GM18499 (cell line): ENCODE measurements around the gene ARHGAP19.

ENCODE experiments used
- ATAC-seq: cut with Tn5 transposase; IDR thresholded peaks from one replicate; pipeline ENCODE4 v1.9.1; 2021; ENCODE audit warnings: moderate number of reproducible peaks; ENCODE audit not compliant: insufficient read depth, unreplicated experiment

The ARHGAP19 gene

GRCh38 chr10:97234400-97234799 lies 58.0 kb downstream of the ARHGAP19 start:
- ATAC-seq: no peak

DNA sequence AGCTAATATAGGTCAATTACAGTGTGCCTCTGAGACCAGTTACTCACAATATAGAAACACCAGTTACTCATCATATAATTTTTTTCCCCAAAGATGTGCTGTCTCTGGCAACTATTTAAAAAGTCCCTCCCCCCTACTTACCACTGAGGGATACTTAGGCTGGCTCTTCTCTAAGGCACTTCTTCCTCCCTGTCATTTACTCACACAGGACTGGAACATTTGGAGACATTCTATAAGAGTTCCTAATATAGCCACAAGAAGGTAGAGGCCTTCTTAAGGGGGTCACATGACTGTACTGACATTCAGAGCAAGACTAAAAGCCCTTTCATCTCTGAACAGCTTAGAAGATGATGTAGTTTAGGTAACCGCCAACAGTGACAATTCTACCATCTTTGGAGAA lies 62.3 kb downstream of the ARHGAP19 start:
- ATAC-seq: no peak

DNA sequence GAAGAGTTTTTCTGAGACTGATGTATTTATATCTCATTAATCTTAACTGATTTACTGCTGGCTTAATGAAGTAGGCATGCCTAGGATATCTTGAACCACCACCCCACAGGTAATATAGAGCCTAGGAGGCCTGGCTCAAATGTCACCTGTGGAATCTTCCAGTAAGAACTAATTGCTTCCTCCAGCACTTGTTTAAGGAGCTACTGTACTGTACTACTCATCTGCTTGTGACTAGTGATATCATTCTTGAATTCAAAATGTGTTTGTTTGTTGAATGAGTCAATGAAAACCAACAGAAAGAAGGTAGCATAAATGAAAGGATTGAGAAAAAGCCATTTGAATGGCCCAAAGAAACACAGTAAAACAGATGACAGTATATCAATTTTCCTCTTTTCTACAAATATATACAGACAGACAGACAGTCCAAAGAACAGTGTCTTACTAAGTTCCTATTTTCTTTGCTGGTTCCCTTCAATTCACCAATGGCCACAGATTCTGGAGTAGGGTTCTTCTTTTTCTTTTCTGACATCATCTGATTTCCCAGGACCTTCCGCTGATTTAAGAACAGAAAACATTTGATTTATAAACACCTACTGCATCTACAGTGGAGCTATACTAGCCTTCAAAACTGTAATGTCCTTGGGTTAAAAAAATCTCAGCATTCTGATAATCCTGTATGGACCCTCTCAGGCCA lies 63.0 kb downstream of the ARHGAP19 start:
- no peak for ATAC-seq

DNA sequence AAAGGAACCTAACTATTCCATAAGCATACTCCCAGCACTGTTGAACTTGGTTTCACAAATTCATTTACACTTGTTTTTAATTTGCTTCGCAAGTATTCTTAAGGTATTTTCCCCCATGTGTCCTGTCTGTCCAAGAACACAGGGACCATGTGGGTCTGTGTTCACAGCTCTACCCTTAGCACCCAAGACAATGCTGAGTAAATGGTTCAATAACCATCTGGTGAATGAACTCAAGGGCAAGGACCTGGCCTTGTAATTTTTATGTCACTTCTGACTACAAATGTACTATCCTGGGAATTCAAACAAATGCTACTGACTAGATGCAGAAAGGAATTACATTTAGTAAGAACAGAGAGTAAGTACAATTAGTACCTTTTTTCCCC lies 63.7 kb downstream of the ARHGAP19 start:
- no peak for ATAC-seq

GRCh38 chr10:97228130-97228774 lies 64.2 kb downstream of the ARHGAP19 start:
- no peak for ATAC-seq

DNA sequence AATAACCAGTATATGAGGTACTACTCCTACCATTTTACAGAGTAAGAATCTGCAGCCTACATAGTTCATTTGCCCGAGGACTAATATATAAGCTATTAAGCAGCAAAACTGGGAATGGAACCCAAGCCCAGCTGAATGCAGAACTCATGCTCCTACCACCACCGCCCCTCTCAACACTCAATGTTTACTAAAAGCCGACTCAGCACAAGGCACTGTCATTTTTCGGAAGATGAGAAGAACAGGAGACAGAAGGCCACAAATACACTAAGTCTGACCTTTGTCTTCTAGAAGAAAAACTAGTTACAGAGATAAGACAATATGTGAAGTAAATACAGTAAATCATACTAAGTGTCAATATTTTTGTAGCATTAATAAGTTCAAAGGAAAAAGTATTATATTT lies 66.0 kb downstream of the ARHGAP19 start:
- ATAC-seq: no peak

DNA sequence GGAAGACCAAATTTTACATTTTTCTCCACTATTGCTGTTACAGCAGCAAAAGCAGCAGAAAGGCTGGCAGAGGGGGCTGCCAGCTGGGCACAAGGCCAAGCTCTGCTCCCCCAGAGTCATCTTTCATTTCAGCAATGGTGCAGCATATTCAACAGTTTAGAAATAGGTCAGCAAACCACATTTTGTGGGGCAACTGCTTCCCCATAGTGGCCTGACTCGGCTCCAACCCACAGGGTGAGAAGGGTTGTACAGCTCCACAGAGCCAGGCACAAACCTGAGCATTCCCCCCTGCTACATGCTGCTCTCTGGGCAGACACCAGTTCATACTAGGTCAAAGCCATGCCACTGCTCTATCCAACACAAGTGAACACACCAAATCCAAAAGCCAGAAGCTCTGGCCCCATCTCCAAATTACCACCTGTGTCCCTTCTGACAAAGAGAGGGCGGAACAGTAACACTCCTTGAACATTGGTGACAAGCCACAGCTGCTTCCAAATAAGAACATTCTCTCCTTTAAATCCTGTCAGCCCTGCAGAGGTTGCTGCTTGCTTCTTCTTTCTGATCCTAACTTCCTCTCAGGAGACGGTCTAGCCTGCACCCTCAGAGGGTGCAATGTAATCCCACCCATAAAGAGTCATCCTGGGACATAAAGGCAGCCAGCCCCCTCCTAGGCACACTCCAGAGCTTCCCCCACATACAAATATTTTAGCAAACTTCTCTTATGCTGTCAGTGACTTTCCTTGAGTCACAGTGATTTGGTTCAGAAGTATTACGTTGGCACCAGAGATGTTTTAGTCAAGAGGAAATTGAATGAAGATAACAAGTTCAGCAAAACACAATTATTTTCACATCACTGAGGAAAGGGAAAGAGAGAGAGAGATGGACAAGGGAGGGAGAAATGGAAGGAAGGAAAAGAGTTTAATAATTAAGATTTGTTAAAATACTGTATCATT lies 67.7 kb downstream of the ARHGAP19 start:
- no peak for ATAC-seq

DNA sequence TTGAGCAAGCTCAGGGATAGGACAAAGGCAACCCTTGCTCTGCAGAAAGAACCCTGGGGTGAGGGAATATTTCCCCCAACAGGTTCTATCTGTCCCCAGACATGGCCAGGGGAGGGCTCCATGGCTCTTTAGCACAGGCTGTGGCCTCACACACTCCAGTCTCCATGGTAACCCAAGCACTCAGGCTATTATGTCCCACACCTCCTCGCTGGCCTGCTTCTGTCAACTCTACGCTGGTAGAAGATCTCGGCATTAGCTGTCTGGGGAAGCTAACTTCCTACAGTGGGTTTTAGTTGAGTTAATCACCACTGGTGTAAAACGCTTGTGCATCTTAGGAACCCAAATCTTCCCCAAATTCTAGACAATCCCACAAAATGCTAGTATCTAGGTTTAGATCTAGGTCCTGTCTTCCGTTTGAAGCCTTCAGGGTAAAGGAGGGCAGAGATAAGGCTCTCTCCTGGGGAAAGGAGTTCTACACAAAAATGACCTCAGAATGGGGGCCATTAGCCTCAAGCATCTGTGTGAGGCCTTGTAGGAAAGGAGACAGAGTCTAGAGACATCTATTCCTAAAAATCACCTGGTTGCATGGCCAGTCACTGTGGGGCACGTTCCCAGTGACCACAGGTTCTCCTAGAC lies 70.0 kb downstream of the ARHGAP19 start:
- no peak for ATAC-seq

GRCh38 chr10:97220355-97220754 lies 72.1 kb downstream of the ARHGAP19 start:
- ATAC-seq: no peak

DNA sequence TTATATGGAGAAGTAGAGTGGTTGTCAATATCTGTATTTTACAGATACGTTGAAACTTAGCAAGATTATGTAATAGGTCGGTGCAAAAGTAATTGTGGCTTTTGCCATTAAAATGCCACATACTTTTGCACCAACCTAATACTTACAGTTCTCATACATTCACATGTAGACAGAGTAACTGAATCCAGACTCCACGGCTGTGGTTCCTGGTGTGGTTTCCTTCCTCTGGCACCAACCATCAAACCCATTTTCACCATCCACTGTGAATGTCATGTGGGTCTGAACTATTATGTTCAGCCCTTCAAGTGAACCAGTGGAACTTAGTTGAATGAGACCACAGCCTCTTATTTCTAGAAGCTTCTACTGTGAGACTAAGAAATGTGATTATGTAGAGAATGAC lies 75.1 kb downstream of the ARHGAP19 start:
- ATAC-seq: no peak

- ATAC-seq: no peak
These were observed 76.7 kb downstream of the ARHGAP19 start for GRCh38 chr10:97215619-97216260.

DNA sequence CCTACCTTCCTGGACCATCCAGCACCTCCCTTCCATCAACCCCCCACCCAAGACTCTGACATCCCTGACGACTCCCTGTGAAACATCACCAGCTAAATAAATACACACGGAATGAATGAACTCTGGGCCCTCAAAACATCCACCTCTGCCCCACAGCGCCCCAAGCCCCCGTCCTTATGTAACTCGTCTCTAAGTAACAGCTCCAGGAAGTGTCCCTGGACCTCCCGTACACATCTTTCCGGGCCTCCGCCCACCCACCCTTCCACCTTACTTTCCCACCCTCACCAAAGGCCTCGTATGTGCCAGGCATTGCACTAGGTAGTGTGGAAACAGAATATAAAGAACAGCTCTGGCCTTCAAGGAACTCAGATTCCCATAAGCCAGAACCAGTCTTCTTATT lies 79.0 kb downstream of the ARHGAP19 start:
- no peak for ATAC-seq

GRCh38 chr10:97211229-97211628 lies 81.2 kb downstream of the ARHGAP19 start:
- no peak for ATAC-seq

DNA sequence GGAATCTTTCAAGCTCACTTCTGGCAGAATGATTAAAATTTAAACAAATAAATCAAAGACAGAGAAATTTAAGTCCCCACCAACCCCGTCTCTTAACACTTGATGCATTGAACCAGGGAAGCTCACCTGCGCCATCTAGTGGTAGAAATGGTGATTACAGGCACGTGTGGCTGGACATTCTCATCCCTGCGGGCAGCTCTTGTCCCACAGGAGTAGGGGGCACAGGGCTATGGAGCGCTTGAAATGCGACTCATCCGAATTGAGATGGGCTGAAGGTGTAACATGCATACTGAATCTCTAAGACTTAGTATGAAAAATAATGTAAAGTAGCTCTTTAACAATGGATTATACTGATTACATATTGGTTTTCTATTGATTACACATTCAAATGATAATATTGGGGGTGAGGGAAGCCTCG lies 81.9 kb downstream of the ARHGAP19 start:
- ATAC-seq: no peak

DNA sequence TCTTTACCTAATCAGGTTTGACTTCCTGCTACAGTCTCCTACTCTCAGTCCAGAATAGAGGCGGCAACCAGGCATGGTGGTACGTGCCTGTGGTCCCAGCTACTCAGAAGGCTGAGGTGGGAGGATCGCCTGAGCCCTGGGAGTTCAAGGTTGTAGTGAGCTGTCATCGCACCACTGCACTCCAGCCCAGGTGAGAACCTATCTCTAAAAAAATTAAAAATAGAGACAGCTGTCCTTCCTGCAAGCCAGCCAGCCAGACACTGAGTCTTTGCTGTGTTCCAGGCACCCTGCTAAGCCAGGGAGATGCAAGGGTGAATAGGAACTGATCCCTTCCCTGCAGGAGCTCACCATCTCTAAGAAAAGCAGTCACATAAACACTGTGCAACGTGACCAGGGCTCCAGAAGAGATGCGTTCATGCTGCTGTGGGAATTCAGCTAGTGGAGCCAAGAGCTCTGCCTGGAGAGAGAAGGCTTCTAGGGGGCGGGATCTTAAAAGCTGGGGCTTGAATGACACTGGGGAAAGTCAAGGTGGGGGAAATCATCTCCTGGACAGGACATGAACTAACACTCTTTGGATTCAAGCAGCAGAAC lies 84.6 kb downstream of the ARHGAP19 start:
- ATAC-seq: no peak

DNA sequence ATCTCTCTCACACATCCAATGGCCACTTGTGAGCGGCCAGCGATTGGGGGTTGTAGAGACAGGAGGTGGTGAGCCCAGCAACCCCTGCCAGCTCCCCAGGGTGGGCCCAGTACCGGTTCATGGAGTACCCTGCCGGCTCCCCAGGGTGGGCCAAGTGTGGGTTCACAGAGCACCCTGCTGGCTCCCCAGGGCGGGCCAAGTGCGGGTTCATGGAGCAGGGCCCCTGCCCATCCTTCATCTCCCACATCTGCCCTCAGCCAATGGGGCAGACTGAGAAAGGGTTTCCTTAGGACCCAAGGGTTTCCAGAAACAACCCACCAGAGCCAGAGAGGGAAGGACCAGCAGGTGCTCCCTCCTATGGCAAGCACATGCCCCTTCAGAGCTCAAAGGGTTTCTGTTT lies 85.3 kb downstream of the ARHGAP19 start:
- no peak for ATAC-seq

DNA sequence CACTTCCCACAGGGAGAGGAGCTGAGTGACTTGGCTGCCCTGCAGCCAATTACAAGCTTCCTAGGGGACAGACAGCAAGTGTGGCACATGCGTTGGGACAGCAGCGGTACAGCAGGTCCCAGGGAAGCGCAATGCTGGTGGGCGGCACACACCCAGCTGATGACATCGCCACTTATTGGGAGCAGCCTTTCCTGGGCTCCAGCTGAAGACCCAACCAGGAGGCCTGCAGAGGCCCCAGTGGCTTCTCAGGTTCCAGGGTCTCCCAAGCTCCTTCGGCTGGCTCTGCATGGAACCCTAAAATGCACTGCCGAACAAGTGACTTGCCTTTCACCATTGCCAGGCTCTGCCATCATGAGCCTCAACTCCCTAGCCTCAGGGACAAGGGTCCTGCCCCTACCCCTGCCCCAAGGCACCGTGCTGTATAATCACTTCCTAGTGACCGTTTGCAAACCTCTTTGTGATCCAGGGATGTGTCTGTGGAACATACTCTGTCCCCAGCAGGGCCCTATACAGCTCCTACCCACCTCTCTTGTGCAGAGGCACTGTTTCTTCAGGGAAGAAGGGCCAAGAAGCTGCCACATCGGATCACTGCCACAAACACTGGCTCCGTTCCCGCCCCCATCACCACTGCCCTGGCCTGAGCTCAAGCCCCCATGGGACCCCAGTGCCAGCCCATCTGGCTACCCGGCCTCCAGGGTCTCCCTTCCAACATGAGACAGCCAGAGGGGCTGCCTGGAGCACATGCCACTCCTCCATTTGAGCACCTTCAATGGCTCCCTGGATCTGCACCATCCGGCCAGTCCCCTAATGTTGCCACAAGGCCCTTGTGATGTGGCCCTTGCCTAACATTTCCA lies 87.4 kb downstream of the ARHGAP19 start:
- ATAC-seq: no peak

DNA sequence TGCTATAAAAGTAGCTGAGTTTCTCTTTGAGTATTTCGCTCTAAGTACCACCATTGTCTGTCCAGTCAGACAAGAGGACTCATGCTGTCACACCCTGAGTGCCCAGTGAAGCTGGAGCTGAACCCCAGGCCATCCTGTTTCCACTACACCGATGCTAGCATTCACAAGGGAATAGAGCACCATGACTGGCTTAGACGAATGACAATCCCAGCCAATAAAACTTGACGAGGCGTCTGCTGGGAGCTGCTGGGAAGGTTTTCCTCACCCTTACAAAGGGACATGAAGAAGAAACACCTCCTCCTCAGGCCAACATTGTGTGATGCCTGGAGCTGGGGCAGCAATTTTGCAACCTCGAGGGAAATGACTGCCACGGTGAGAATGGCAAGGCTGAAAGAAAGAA lies 89.2 kb downstream of the ARHGAP19 start:
- no peak for ATAC-seq

GRCh38 chr10:97200616-97201015 lies 91.8 kb downstream of the ARHGAP19 start:
- no peak for ATAC-seq
